T47D (cell line): ENCODE measurements around the gene PEG3.
"Not testable (repeated sequence)": the region's sequence is repeated elsewhere in the genome, so short reads cannot be mapped to it uniquely, and the experiment has no call there.

ENCODE experiments used
- DNase-seq, 2 experiments: peaks; one replicate each; pipeline versions ENCODE4 v3.0.0 to v3.0.0-alpha.2; 2011 to 2012; ENCODE audit warnings: low read depth in 1 of 2, low spot score in 1 of 2
- JUND ChIP-seq: IDR thresholded peaks from 2 replicates; pipeline ENCODE4 v1.6.1; 2012; ENCODE audit warnings: low read depth
- in situ Hi-C: cut with HindIII; loops from 2 replicates; pipeline ENCODE4 v1.10.0; 2016; ENCODE audit warnings: low sequenced_read_pairs, low pct_unique_long_range_greater_than_20kb

PEG3 gene

GRCh38 chr19:56862741-56863140 is 22.2 kb upstream of the PEG3 start:
- DNase-seq, result no peak
- in situ Hi-C loops, result no loop called here
- no peak for TF ChIP-seq JUND

GRCh38 chr19:56860409-56860808 is 19.9 kb upstream of the PEG3 start:
- in situ Hi-C loops, DNase-seq: not testable (repeated sequence)

GRCh38 chr19:56858026-56858425 is 17.5 kb upstream of the PEG3 start:
- in situ Hi-C loops, result no loop called here
- TF ChIP-seq JUND, result no peak
- DNase-seq, result no peak

GRCh38 chr19:56856822-56857221 is 16.3 kb upstream of the PEG3 start:
- in situ Hi-C loops, result no loop called here
- no peak for TF ChIP-seq JUND
- no peak for DNase-seq

GRCh38 chr19:56852361-56852760 is 11.8 kb upstream of the PEG3 start:
- DNase-seq, in situ Hi-C loops: not testable (repeated sequence)

DNA sequence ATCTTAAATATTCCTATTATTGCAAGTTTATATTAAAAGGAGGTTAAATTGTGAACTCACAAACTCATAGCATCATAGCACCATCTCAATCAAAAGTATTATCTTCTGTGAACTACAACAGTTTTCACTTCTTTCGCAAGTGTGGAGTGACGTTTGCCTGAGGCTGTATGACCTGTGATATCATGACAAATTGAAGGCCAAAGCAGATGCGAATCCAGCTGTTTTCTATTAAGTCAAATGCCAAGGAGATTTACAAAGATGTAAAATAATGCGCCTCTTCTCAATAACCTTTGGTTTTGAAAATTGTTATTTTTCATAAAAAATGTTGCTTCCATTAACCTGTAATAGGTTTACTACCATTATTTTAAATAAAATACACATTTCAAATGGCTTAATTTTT is 7.6 kb upstream of the PEG3 start:
- in situ Hi-C loops, result no loop called here
- TF ChIP-seq JUND, result no peak
- DNase-seq, result no peak

- TF ChIP-seq JUND, result no peak
- in situ Hi-C loops, result no loop called here
- no peak for DNase-seq
Measured at GRCh38 chr19:56842412-56842811, 1.9 kb upstream of the PEG3 start.

GRCh38 chr19:56841193-56841543 is 642 bp upstream of the PEG3 start:
- no peak for TF ChIP-seq JUND
- DNase-seq, result no peak
- in situ Hi-C loops, result no loop called here

DNA sequence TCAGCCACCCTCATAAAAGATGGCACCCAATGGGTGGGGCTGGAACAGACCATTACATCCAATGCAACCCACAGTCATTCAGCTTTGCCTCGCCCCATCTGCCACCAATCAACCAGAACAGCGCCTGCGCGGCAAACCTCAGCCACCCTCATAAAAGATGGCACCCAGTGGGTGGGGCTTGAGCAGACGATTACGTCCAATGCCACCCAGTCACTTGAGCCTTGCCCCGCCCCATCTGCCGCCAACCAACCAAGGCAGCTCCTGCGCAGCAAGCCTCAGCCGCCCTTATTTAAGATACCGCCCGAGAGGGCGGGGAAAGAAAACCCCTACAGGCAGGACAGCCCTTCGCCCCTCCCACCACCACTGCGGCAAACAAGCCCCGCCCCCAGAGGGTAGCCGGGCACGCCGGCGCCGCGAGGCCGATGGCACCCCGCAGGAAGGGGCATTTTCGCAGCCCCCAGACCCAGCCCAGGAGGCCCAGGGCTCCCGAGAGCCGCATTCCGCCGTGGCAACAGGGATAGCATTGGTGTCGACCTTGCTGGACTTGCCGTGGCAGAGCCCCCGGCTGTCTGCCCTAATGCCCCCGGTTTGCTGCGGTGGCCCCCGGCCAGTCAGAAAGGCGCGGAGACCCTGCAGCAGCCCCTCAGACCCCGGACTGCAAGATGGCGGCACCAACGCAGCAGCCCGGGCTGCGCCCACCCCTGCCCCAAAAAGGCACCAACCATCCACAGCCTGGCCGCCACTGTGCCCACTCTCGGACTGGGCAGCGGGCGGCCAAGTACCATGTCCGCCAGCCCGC is 675 bp downstream of the PEG3 start:
- in situ Hi-C loops, result no loop called here
- DNase-seq, result no peak
- no peak for TF ChIP-seq JUND

GRCh38 chr19:56838909-56839651 is 1.4 kb downstream of the PEG3 start:
- in situ Hi-C loops, result no loop called here
- DNase-seq, result no peak
- no peak for TF ChIP-seq JUND

DNA sequence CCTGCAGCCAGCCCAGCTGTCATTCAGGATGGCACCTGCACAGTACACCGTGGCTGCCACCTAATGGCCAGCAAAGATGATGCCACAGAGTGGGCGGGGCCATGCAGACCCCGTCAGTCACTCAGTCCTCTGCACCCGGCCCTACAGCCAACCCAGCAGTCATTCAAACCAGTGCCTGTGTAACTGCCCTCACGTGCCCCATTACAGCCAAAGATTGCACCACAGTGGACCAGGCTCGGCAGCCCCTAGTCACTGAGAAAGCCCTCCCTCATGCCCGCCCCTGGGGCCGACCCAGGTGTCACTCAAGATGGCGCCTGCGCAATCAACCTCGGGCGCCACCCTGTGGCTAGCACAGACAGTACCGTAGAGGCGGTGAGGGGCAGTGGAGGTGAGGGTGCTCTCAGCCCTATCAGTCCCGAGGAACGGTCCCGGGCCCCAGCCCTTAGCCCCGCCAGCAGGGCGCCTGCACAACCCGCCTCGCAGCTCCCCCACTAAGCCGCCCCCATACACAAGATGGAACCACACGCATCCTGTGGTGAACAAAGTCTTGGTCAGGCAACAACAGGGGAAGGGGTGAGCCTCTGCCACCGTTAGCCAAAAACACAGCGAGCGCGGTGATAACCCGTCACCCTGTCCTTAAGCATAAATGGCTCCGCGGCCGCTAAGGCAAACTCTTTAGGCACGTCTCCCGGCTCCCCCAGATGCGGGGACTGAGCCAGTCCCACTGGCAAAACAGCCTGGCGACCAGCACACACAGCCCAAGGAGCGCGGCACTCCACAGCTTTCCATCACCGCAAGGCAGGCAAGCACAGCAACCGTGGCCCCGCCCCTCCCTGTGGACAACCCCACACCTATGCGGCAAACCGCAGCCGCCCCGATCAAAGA is 2.3 kb downstream of the PEG3 start:
- TF ChIP-seq JUND, result no peak
- DNase-seq, result no peak
- in situ Hi-C loops, result no loop called here

- in situ Hi-C loops, result no loop called here
- DNase-seq, result no peak
- no peak for TF ChIP-seq JUND
Measured at GRCh38 chr19:56837492-56838023, 3.0 kb downstream of the PEG3 start.
